ENCODE data around the gene FER.

FER gene

DNA sequence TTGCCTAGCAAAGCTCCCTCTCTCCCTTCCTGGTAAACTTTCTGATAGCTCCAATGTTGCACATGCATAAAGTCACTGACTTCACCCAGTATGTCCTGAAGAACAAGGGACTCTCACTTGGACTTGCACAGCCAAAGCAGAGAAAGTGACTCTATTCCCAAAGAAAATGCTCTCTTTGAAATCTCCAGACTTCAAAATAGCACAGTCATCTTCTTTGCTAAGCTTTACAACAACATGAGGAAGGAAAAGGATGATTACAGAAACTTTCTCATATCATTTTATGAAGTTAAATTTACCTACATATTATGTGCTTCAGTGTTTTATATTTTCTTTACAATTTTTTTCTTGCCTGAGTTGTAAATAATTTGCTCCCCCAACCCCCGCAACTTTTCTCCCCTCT is 397.4 kb downstream of the FER start:
- TF ChIP-seq, protein P1, sequence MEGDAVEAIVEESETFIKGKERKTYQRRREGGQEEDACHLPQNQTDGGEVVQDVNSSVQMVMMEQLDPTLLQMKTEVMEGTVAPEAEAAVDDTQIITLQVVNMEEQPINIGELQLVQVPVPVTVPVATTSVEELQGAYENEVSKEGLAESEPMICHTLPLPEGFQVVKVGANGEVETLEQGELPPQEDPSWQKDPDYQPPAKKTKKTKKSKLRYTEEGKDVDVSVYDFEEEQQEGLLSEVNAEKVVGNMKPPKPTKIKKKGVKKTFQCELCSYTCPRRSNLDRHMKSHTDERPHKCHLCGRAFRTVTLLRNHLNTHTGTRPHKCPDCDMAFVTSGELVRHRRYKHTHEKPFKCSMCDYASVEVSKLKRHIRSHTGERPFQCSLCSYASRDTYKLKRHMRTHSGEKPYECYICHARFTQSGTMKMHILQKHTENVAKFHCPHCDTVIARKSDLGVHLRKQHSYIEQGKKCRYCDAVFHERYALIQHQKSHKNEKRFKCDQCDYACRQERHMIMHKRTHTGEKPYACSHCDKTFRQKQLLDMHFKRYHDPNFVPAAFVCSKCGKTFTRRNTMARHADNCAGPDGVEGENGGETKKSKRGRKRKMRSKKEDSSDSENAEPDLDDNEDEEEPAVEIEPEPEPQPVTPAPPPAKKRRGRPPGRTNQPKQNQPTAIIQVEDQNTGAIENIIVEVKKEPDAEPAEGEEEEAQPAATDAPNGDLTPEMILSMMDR (conservative IDR thresholded peaks at IDR 0.05; ENCODE audit: low read depth) = no peak
- POLR2A ChIA-PET (ENCODE audit: low non-redundant PET) = no interaction called here
- H3K27ac ChIP-seq = no peak overlapping the region
- CTCF ChIA-PET = interaction anchor here (0.6 to 0.7 kb wide), 2 partner anchors 9 to 59 kb away, joined by 3 read pairs; no protein-coding TSS in a partner anchor
- DNase-seq (ENCODE audit: low spot score) = no peak

DNA sequence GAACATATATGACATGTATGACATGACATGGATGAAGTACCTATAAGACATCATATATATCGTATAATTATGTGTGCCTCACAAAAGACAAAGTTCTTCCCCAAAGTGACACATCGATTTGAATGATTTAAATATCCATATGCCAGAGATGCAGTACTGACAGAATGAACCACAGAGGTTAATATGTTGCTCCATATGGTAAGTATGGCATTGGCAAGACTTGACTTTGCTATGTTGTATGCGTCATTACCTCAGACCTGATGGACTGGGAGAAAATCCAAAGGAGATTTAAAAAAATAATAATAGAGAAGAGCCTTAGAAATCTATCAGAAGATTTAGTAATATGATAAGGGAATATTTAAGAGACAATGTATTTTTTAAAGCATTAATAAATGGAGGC is 398.9 kb downstream of the FER start:
- ChIA-PET POLR2A (ENCODE audit: low non-redundant PET) (no interaction called here), CTCF (no interaction called here)
- DNase-seq (ENCODE audit: low spot score) = no peak
- H3K27ac ChIP-seq = no peak overlapping the region
- TF ChIP-seq, protein P1 (conservative IDR thresholded peaks at IDR 0.05; ENCODE audit: low read depth) = no peak

DNA sequence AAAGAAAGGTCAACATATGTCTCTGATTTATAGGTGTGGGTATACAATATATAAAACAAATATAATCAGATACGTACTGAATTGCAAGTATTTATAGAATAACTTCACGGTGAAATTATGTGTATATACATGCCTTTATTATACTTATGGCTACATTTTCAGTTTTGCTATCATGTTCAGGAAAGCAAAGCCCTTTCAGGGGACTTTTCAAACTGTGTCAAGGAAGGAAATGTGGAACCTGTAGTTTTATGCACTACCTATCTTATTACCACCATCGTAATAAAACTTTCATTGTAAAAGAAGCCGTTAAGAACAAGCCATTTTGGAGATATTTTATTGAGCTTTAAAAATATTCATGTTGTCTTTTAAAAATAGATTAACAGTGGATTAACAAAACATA is 404.9 kb downstream of the FER start:
- no peak for DNase-seq (ENCODE audit: low spot score)
- POLR2A ChIA-PET (ENCODE audit: low non-redundant PET) = no interaction called here
- CTCF ChIA-PET = interaction anchor here (0.6 kb wide), 2 partner anchors 98 to 1549 kb away, joined by 3 to 4 read pairs; no protein-coding TSS in a partner anchor
- TF ChIP-seq, protein P1 (conservative IDR thresholded peaks at IDR 0.05; ENCODE audit: low read depth) = no peak
- H3K27ac ChIP-seq = no peak overlapping the region

DNA sequence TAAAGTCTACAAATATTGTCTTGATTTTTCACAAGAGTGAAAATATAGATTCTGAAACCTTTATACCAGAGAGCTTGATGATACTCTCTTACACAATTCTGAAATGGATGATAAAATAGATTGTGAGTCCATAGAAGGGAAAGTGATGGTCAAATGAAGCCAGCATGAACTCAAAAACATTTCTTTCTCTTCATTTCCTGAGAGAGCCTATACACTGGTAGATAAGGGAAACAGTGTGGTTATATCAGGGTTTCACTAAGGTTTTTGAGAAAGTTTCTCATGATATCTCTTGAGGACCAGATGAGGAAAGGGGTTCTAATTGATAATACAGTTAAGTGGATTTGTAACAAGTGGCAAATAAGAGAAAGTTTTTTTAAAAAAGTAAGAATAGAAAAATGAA is 407.9 kb downstream of the FER start:
- ChIA-PET POLR2A (ENCODE audit: low non-redundant PET) (no interaction called here), CTCF (interaction anchor here (0.6 kb wide), 1 partner anchor 218 kb away, joined by 3 read pairs; no protein-coding TSS in a partner anchor)
- DNase-seq (ENCODE audit: low spot score) = no peak
- no peak overlapping the region for H3K27ac ChIP-seq
- TF ChIP-seq, protein P1 (conservative IDR thresholded peaks at IDR 0.05; ENCODE audit: low read depth) = no peak

DNA sequence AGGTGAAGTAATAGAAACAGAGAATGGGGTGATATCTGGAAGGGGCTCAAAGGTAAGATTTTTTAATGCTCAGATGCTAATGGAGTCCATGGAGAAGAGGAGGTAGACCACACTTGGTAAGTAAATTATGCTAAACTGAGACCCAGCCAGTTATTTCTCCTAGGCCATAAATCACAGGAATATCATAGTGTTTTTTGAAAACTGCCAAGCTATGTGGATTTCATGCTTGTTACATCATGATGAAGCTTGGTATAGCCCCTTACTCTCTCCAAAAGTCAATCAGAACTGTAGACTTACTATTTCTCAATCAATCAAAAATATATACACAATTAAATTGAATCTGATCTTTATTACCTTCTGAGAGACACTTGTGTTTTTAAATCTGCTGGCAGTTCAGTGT is 409.2 kb downstream of the FER start:
- TF ChIP-seq, protein P1 (conservative IDR thresholded peaks at IDR 0.05; ENCODE audit: low read depth) = no peak
- DNase-seq (ENCODE audit: low spot score) = no peak
- H3K27ac ChIP-seq = no peak overlapping the region
- POLR2A ChIA-PET (ENCODE audit: low non-redundant PET) = no interaction called here
- CTCF ChIA-PET = no interaction called here

DNA sequence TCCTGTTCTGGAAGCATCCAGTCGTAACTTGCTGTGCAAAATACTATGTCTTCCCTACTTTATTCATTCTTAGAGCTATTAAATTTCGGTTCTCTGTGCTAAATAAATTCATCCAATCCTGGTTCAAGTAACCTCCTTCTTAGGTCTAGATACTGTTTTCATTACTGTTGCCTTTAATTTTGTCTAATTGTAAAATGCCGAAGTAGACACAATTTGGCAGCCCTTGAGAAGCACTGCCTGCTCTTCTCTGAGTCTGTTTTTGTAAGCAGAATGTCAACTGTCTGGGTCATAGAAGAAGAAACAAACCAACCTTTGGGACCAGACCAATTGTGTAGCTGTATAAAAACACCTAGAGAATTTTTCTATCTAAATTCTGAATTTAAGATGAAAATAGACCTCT is 412.8 kb downstream of the FER start:
- TF ChIP-seq, protein P1 (conservative IDR thresholded peaks at IDR 0.05; ENCODE audit: low read depth) = no peak
- H3K27ac ChIP-seq = no peak overlapping the region
- ChIA-PET POLR2A (ENCODE audit: low non-redundant PET) (no interaction called here), CTCF (no interaction called here)
- DNase-seq (ENCODE audit: low spot score) = no peak
